Activated CD4-positive, alpha-beta T cell treated with anti-CD3 and anti-CD28 coated beads for 48 hours (primary cell): ENCODE results near the gene IGFBP2.

Experiments used
- DNase-seq: peaks from one replicate; pipeline ENCODE4 v3.0.0-alpha.2; 2020

Gene IGFBP2

GRCh38 chr2:216688731-216689340 is 55.6 kb downstream of the IGFBP2 start:
- no peak for DNase-seq

GRCh38 chr2:216689397-216689796 is 56.2 kb downstream of the IGFBP2 start:
- no peak for DNase-seq

- no peak for DNase-seq
Observed at GRCh38 chr2:216690456-216690852, 57.2 kb downstream of the IGFBP2 start.

DNA sequence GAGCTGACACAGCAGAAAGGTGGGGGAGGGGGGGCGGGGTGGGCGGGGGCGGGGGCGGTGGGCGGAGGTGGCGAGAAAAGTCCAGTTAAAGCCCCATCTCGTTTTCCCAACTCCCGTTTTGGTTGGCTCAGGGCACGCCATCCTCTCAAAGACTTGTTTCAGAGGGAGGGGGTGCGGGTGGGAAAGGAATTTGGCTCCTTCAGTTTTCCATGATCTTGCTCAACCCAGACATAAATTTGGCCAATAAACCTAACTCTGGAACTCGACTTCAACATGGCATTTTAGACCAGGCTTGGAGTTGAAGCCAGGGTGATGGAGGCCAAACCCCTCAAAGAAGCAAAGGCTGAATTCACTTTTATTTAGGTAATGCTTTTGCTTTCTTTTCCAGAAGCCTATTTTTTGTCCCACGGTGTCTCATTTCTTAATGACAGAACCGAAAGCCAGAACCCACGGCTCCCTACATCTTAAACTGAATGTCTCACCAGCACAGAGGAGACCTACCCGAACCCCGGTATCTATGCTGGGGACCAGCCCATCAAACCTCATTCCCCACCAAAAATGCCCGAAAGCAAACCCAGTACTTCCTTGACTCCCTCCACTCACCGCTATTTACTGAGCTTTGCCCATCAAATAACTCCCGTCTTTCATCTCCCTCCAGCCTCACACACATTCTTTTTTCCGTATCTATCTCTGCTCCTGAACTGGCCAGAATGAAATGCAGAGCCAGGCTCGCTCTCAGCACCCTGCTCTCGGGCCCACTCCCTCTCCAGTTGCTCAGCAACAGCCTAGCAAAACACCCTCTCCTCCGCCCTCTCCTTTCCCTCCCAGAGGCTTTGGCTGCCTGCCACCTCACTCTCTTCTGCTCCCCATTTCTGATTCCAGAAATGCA is 57.9 kb downstream of the IGFBP2 start:
- DNase-seq = peak; percentile 34

DNA sequence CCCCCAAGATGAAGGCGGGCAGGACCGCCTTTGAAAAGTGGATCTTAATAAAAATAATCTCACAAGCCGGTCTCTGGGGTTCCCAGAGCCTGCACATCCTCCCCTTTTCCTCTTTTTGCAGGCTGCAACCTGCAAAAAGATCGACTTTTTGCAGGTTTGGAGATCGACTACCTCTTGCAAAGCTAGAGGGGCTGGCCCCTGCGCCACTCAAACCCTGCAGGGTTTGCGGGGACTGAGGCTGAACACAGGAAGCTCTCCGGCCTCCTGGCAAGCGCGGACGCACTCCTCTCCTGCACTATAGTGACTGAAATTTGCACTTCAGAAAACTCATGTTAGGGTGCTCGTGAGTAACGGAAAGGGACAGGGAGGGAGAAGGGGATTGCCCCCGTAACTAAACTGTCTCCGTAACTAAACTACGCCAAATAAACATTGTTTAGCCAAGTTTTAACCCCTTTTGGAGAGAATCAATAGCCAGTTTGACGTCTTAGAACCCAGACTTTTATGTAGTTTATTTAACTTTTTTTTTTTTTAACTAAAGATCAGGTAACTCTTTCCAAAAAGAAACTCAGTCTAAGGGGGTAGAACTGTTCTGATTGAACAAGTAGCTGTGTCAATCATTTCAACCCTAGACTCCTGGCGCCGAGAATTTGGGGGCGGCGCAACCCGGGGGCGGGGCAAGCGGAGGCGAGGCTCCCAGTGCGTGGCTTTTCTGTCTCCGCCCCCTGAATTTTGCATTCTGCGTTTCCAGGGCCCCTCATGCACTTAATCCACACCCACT is 59.6 kb downstream of the IGFBP2 start:
- peak; percentile 80 for DNase-seq

DNA sequence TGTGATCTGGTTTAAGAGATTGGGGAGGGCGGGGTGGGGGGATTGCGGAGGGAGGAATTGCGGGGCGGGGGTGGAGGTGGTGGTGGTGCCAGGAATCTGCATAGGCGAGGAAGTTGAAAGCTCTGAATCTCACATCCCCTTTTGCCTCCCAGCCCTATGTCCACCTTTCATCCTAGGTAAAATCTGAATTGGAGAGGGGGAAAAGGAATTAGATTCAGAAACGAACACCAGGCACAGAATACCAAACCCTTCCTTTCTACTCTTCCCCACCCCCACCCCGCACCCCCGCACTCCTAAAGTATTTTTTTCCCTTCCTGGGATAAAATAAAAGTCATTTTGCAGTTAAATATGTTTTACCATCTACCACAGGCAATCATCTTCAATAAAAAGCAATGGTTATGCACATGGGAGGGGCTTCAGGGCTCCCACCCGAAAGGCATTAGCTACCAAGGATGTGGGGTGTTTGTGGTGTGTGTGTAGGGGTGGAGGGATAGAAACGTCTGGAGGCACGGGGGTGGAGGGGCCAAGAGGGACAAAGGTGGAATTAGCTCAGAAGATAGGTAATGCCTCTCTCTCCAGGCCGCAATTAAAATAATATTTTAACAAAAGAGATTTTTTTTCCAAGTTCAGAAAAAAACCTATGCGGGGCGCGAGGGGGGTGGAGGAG is 60.3 kb downstream of the IGFBP2 start:
- DNase-seq = no peak

GRCh38 chr2:216694082-216694825 is 61.0 kb downstream of the IGFBP2 start:
- peak; percentile 68 for DNase-seq

- no peak for DNase-seq
Observed at GRCh38 chr2:216694826-216695217, 61.6 kb downstream of the IGFBP2 start.

DNA sequence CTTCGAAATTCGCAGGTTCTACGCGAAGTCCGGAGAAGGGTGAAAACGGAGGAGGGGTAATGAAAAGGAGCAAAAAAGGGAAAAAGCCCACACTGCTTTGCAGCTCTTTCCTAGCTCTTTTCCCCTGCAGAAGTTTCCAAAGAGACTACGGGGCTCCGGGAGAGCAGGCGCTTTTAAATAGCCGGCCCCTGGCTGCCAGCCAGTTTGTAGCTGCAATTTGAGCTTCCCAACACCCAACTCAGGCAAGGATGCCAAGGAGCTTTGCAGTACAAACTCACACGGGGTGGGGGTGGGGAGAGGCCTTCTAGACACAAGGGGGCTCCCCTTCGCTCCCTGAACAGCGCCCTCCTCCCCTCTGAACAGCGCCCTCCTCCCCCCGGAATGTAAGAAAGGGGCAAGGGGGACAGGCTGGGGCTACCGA is 62.2 kb downstream of the IGFBP2 start, which contains the start of gene IGFBP5:
IGFBP5 (minus strand) TSS at position 149 of the 421 bp plus-strand sequence. CDS start 774 bp downstream, outside the sequence.
- DNase-seq = no peak

DNA sequence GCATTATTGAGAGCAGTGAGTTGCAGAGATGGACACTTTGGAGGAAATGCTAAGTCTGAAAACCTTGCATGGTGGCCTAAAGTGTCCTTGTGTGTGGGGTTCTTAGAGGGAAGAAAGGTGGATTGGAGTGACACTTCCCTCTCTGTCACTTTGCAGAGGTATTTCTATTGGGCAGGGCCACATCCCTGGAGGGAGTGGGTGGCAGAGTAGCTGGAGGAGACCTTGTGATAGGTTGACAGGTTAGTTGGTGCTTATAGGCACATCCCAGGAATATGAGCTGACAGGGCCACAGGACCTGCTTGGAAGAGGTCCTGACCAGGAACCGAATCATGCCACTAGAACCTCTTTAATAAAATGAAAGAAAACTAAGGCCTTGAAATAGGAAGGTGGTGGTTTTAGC is 63.1 kb downstream of the IGFBP2 start:
- DNase-seq = no peak

DNA sequence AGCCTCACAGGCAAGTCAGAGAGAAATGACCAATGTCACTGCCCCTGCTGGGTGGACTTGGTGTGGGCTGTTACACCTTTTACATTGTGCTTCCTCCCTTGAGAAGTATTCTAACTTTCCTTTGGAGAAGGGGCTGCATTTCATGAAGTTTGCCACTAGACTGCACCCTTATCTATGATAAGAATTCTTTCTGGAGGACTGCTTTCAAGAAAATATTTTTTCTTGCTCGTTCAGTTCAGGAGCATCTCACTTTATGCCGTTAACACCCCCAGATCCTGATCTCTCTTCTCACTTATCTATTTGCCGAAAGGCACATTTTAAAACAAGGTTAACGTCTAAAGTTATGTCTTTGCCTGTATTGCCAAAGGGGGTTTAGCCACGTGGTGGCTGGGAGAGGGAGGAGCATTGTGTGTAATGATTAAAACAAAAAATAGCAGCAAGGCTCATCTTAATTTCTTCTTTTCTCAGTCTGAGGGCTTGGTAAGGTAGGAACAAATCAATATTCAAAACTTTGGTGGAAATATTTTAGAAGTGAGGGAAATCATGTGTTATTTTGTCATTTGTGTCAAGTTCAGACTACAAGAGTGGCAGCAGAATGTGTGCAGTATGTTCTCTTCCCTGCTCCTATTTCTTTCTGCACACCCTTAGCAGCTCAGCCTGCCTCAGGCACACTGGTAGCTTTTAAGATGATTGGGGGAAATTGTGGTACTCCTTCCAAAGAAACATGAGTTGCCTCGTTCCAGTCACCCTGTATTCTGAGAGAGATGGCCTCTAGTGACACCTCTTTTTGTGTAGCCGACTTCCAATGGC is 63.7 kb downstream of the IGFBP2 start:
- no peak for DNase-seq

- DNase-seq = no peak
Observed at GRCh38 chr2:216698293-216698692, 65.1 kb downstream of the IGFBP2 start.

- DNase-seq = no peak
Observed at GRCh38 chr2:216698895-216699294, 65.7 kb downstream of the IGFBP2 start.

DNA sequence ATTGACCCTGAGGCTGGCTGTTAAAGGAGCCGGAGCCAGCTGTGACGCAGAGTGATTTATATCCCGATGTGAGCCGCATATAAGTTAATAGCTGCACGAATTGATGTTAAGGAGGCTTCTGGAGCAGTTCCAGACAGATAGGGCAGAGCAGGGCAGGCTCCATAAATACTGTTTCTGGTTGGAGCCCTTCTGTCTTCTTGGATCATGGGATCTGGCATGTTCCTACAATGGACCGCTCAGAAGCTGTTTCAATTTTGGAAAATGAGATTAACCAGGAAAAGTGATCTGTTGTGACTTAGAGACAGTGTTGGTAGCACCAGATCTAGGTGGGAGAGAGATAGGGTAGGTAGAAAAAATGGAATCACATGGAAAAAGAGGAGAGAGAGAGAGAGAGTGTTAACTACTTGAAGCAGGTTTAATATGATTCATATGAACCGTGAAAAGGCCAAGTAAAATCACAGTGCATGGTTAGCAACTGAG is 66.9 kb downstream of the IGFBP2 start:
- no peak for DNase-seq

DNA sequence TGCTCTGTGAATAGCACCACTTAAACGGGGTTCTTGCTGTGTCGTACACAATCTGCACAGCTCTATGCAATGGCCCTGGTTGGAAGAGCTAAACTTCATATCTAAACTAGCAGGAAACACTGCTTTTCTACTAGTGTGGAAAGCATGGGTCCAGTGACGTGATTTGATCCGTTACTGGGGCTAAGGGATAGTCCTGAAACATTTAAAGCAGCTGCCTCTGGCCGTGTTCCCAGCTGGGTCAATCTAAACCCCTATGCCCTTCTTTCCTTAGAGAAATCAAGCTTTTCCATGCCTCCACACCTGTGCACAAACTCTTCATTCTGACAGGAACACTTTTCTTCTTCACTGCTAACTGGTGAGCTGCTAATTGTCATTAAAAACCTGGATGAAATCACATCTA is 67.6 kb downstream of the IGFBP2 start:
- no peak for DNase-seq

DNA sequence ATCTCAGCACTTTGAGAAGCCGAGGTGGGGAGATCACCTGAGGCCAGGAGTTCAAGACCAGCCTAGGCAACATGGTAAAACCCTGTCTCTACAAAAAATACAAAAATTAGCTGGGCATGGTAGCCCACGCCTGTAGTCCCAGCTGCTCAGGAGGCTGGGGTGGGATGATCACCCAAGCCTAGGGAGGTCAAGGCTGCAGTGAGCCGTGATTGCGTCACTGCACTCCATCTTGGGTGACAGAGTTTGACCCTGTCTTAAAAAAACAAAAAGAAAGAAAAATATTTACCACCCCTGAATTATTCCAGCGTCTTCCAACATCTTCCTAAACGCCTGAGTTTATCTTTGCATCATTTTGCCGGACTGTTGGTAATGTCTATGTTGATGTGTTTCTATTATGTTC is 68.3 kb downstream of the IGFBP2 start:
- no peak for DNase-seq

GRCh38 chr2:216702756-216703155 is 69.5 kb downstream of the IGFBP2 start:
- no peak for DNase-seq

DNA sequence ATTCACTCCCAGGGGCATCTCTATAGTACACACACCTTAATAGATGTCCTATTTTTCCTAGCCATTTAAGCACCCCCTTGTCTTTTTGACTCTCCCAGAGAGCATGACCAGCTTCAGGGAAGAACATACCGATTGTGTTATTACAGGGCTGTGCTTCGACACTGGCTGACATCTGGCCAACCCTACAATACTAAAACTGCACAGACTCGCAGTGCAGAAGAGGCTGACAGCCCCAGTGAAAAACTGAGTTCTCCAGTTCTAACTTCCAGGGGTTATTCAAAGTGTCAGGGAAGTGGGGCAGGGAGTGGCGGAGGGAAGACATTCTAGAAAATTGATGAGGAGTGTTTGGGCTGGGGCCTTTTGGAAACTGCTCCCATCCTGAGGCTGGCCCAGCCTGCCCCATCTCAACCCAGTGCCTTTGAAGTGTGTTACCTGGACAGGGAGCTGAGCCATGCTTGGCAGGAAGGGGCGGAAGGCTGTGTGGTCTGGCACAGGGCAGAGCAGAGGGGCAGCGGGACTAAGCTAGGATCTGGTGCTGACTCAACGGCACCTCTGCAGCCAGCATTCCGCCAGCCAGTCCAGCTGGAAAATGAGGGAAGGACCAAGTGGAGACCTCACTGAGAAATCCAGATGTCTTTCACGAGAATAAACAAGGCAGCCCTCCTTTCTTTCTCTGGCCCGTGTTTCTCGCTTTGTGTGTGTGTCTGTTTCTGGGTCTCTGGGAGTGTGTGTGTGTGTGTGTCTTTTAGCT is 77.5 kb downstream of the IGFBP2 start:
- DNase-seq = no peak

DNA sequence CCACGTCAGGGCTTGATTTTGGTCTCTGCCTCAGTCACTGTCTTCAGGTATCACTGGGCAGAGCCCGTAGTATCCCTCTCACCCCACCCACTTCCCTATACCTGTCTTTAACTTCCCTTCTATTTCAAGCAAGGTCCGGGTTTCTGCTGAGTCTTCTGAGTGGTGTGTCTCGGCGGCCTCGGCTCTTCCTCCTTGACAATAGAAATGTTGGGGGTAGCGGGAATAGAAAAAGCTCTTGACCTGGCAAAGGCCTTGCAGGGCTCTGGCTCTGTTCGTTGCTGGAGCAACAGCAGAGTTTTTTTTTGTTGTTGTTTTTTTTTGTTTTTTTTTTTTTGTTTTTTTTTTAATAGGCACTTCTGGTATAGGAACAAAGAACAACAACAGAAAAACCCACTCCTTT is 78.1 kb downstream of the IGFBP2 start:
- no peak for DNase-seq

DNA sequence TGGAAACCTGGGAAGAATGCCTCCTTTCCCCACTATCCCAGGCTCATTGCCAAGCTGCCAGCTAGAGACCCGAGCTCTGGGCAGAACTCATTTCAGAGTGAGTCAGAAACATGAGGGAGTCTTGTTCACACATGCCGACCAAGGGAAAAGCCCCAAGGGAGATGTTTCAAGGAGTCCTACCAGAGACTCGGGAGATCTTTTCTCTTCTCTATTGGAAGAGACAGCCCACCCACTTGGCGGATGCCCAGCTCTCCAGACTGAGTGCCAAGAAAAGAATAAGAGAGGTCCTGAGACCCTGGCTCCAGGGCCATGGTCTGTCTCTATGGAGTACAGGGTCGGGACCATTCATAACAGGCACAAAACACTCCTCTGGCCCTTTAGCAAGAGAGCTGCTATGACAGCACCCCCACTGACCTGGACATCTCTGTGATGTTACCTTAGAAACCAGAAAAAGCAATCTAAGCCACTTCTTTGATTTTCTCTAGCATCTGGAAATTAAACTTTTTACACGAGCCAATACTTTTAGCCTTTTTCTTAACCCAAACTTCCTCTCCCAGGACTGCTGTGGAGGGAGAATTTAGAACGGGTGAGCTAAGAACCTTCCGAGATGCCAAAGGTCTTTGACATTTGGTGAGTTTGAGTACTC is 80.6 kb downstream of the IGFBP2 start:
- no peak for DNase-seq
